Hepatocyte (in vitro differentiated cells): Measurements from ENCODE around the gene POF1B.

Experiments used
- CTCF ChIP-seq: fragments of 200-600 bp; sonication (generic); IDR thresholded peaks from 2 replicates; pipeline ENCODE4 v1.5.1; 2016; ENCODE audit warnings: antibody characterized with exemption, mild to moderate bottlenecking; ENCODE audit not compliant: poor library complexity
- EZH2 ChIP-seq: fragments of 200-600 bp; sonication (generic); IDR thresholded peaks from 2 replicates; pipeline ENCODE4 v1.6.1; 2016; ENCODE audit warnings: antibody characterized with exemption, mild to moderate bottlenecking, borderline replicate concordance

GRCh38 chrX:85327060-85327333 lies 52.5 kb downstream of the POF1B start:
- no peak for TF ChIP-seq CTCF
- no peak for TF ChIP-seq EZH2
